Nephron (organoid): Measurements from ENCODE around the gene AGBL3.

Experiments
- H3K27ac Mint-ChIP-seq, 3 experiments: 2 replicates each; pipeline ENCODE4 v1.8.0; 2020; ENCODE audit warnings: mixed read lengths in 3 of 3, mild to moderate bottlenecking in 2 of 3, moderate library complexity in 1 of 3
- H3K27me3 Mint-ChIP-seq: 2 replicates; pipeline ENCODE4 v1.8.0; 2021; ENCODE audit warnings: low read depth, mild to moderate bottlenecking, moderate library complexity, mixed read lengths
- H3K36me3 Mint-ChIP-seq: 2 replicates; pipeline ENCODE4 v1.8.0; 2020; ENCODE audit warnings: low read depth, mixed read lengths
- H3K4me1 Mint-ChIP-seq: 2 replicates; pipeline ENCODE4 v1.8.0; 2020; ENCODE audit warnings: mixed read lengths
- H3K4me3 Mint-ChIP-seq, 3 experiments: 2 replicates each; pipeline ENCODE4 v1.8.0; 2020; ENCODE audit warnings: mild to moderate bottlenecking in 3 of 3, mixed read lengths in 3 of 3, moderate library complexity in 2 of 3
- H3K9me3 Mint-ChIP-seq: 2 replicates; pipeline ENCODE4 v1.8.0; 2020; ENCODE audit warnings: mixed read lengths
- CTCF ChIP-seq, 3 experiments: fragments of 200-600 bp; sonication (generic); IDR thresholded peaks; one replicate each; pipeline ENCODE4 v1.5.0; 2021; ENCODE audit warnings: antibody characterized with exemption in 3 of 3; ENCODE audit not compliant: unreplicated experiment in 3 of 3

The AGBL3 gene

GRCh38 chr7:135074096-135074495 is 87.8 kb downstream of the AGBL3 start:
- Mint-ChIP-seq H3K27me3 (no peaks in the 10 kb centered on the region), H3K4me3 (no peak overlapping the region), H3K27ac (no peak overlapping the region), H3K4me1 (no peaks in the 10 kb centered on the region), H3K36me3 (no peaks in the 10 kb centered on the region), H3K9me3 (peaks cover 20% of the 10 kb centered on the region)
- no peak for TF ChIP-seq CTCF (IDR thresholded peaks at IDR 0.05; ENCODE audit: unreplicated experiment in 3 of 3)

GRCh38 chr7:135074531-135074930 is 88.2 kb downstream of the AGBL3 start:
- Mint-ChIP-seq H3K4me3 (no peak overlapping the region), H3K9me3 (peaks cover 17% of the 10 kb centered on the region), H3K27ac (no peak overlapping the region), H3K4me1 (no peaks in the 10 kb centered on the region), H3K27me3 (no peaks in the 10 kb centered on the region), H3K36me3 (no peaks in the 10 kb centered on the region)
- TF ChIP-seq CTCF (IDR thresholded peaks at IDR 0.05; ENCODE audit: unreplicated experiment in 3 of 3) = no peak

DNA sequence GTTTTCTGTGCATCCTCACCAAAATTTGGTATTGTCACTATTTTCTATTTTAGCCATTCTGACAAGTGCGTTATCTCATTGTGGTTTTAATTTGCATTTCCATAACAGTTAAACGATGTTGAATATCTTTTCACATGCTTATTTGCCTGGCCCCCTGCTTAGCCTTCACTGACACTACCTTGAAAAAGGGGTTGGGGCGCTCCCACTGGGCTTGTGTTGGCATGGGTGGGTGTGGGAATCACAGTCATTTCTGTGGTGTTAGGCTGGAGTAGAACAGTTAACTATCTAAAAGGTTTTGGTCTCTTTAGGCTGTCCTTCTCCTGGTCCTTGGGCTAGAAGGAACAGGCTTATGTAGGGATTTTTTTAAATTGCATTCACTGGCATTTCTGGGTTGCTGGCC is 89.4 kb downstream of the AGBL3 start:
- Mint-ChIP-seq H3K4me1 (no peaks in the 10 kb centered on the region), H3K9me3 (peaks cover 16% of the 10 kb centered on the region), H3K27me3 (no peaks in the 10 kb centered on the region), H3K4me3 (no peak overlapping the region), H3K27ac (no peak overlapping the region), H3K36me3 (no peaks in the 10 kb centered on the region)
- no peak for TF ChIP-seq CTCF (IDR thresholded peaks at IDR 0.05; ENCODE audit: unreplicated experiment in 3 of 3)

- Mint-ChIP-seq H3K27me3 (no peaks in the 10 kb centered on the region), H3K27ac (no peak overlapping the region), H3K4me1 (no peaks in the 10 kb centered on the region), H3K4me3 (no peak overlapping the region), H3K9me3 (peaks cover 13% of the 10 kb centered on the region), H3K36me3 (no peaks in the 10 kb centered on the region)
- TF ChIP-seq CTCF (IDR thresholded peaks at IDR 0.05; ENCODE audit: unreplicated experiment in 3 of 3) = no peak
Observed at GRCh38 chr7:135076882-135077281, 90.6 kb downstream of the AGBL3 start.

- TF ChIP-seq CTCF (IDR thresholded peaks at IDR 0.05; ENCODE audit: unreplicated experiment in 3 of 3) = no peak
- Mint-ChIP-seq H3K4me3 (no peak overlapping the region), H3K4me1 (no peaks in the 10 kb centered on the region), H3K36me3 (no peaks in the 10 kb centered on the region), H3K27ac (no peak overlapping the region), H3K27me3 (no peaks in the 10 kb centered on the region), H3K9me3 (peaks cover 13% of the 10 kb centered on the region)
Observed at GRCh38 chr7:135077642-135078041, 91.3 kb downstream of the AGBL3 start.

DNA sequence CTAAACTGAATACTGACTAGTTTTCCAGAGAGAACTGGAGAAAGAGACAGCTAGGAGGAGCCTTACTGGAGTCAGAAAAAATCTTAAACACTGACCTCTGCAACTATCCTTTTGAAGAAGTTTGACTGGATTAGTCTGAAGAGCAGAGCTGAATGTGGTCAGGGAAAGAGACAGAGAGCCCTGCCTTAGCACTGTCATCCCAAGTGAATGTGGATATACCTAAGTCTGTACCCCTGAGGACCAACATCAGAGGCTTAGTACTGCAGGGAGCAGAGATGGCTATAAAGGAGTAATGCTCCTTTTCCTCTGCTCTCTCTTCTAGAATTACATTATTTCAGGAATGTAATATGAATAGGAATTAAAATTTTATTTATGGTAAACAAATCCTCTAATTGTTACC is 91.7 kb downstream of the AGBL3 start:
- no peak for TF ChIP-seq CTCF (IDR thresholded peaks at IDR 0.05; ENCODE audit: unreplicated experiment in 3 of 3)
- no peak overlapping the region for H3K27ac Mint-ChIP-seq
- no peaks in the 10 kb centered on the region for H3K27me3 Mint-ChIP-seq
- no peaks in the 10 kb centered on the region for H3K4me1 Mint-ChIP-seq
- no peaks in the 10 kb centered on the region for H3K36me3 Mint-ChIP-seq
- no peak overlapping the region for H3K4me3 Mint-ChIP-seq
- H3K9me3 Mint-ChIP-seq = peaks cover 10% of the 10 kb centered on the region
